SIG-M5 treated with dmso at 0.1 percent for 504 hours (cell line): ENCODE results near the gene MRGPRX2.

Experiments
- DNase-seq: peaks from one replicate; lab custom pipeline; 2025; ENCODE audit not compliant: unreplicated experiment; lab: John Stamatoyannopoulos, UW

MRGPRX2 gene

GRCh38 chr11:19060629-19061028 lies at the start of gene MRGPRX2:
Gene MRGPRX2 (minus strand): TSS chr11:19060717. CDS start chr11:19056402, 4,315 bp downstream.
- DNase-seq: no peak

- DNase-seq: no peak
Observed at GRCh38 chr11:19110295-19110694, 49.8 kb upstream of the MRGPRX2 start.

DNA sequence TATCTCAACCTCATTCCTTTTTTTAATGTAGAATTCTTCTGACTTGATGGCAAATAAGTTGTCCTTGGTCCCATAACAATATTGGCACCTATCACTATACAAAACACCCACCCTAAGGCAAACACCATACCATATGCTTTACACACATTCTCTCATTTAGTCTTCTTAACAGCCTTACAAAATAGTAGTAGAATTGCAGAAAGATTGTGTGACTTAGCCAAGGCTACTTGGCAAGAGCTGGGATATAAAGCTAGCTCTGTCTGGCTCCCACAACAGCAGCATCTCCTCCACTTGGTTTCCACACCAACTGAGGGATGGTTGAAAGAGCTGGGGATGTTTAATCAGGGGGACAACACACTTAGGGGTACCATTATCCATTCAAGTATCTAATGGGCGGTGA lies 46.6 kb upstream of the MRGPRX2 start:
- DNase-seq: no peak

- DNase-seq: no peak
Observed at GRCh38 chr11:19105011-19105410, 44.5 kb upstream of the MRGPRX2 start.

GRCh38 chr11:19102521-19102900 lies 42.0 kb upstream of the MRGPRX2 start:
- DNase-seq: no peak

DNA sequence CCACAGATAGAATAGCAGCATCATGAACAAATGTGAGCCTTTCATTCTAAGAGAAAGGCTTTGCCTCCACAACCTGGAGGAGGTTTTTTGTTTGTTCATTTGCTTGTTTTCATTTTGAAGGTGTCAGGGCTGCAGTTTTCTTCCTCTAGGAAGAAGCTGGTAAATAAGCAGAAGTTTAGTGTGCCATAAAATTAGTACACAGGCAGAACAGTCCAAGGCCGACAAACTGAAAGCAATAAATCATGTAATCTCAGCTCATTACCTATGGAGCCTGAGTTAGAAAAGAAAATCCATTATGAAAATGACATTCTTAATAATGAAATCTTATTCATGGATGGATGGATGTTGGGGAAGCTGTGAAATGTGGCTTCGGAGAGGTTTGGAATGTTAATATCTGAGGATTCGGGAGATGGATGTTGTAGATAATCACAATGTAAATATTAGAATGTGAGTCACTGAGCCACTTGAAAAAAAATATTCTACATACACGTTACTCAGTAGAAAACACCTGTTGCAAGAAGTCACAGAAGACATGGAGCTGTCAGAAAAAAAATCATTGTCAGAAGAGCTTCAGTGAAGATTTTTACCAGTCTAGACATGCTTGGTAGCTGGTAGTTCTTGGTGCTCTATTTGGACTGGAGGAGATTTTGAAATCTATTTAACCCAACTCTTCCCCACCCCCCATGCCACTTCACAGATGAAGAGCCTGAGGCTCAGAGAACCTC lies 41.4 kb upstream of the MRGPRX2 start:
- no peak for DNase-seq

DNA sequence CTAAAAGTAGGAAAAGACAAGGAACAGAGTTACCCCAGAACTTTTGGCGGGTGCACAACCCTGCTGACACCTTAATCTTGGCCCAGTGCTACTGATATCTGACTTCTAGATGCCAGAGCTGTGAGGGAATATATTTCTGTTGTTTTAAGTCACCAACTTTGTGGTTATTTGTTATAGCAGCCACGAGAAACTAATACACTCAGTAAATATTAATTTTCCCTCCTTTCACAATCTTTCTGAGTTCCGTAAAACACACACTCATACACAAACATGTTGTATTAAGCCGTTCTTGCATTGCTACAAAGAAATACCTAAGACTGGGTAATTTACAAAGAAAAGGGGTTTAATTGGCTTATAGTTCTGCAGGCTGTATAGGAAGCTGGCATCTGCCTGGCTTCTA lies 40.4 kb upstream of the MRGPRX2 start:
- no peak for DNase-seq

DNA sequence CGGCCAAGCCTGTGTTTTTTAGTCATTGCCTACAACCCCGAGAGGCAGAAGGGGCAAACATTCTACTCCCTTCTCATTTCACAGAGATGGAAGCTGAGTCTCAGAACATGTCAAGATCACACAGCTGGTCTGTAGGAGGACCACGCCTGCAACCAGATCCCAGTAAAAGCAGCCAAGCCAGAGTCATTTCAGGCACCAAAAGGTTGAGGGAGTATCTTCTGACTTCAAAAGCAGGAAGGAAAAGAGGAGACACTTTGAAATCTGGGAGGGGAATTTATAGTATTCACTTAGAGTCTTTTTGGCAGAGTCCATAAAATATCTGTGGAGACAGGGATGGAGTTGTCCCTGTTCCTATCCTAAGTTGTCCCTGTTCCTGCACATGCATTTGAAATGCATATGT lies 38.6 kb upstream of the MRGPRX2 start:
- DNase-seq: no peak

GRCh38 chr11:19094859-19095258 lies 34.3 kb upstream of the MRGPRX2 start:
- DNase-seq: no peak

DNA sequence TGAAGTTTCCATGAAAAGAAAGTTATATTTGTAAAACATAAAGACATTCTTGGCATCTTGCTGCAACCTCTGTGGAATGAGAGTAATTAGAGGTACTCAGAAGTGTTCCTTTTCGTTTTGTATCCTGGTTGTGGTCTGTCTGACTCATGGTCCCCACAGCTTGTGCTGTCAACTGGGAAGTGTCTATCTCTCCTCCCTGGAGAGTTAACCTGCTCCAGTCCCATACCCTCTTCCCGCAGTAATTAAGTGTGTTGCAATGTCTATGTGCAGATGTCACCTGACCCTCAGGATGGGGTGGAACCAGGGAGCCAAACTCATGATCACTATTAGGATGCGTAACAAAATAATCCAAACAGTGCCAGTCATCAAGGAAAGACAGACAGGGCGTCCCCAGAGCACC lies 33.5 kb upstream of the MRGPRX2 start:
- DNase-seq: no peak

DNA sequence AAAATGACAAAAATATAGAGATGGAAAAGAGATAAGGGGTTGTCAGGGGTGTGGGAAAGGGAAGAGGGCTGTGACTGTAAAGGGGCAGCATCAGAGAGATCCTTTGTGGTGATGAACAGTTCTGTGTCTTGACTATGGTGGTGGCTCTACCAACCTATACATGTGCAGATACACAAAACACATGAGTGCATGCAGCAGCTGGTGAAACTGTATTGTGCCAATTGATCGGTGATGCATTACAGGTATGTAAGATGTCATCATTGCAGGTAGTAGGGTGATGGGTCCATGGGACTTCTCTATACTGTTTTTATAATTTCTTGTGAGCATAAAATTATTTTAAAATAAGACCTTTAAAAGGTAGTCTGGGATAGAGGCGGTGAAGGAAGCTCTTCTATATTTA lies 32.3 kb upstream of the MRGPRX2 start:
- DNase-seq: no peak

- no peak for DNase-seq
Observed at GRCh38 chr11:19092342-19092741, 31.8 kb upstream of the MRGPRX2 start.

- no peak for DNase-seq
Observed at GRCh38 chr11:19091366-19091765, 30.8 kb upstream of the MRGPRX2 start.

- no peak for DNase-seq
Observed at GRCh38 chr11:19089421-19089820, 28.9 kb upstream of the MRGPRX2 start.

- DNase-seq: no peak
Observed at GRCh38 chr11:19088791-19089190, 28.3 kb upstream of the MRGPRX2 start.

DNA sequence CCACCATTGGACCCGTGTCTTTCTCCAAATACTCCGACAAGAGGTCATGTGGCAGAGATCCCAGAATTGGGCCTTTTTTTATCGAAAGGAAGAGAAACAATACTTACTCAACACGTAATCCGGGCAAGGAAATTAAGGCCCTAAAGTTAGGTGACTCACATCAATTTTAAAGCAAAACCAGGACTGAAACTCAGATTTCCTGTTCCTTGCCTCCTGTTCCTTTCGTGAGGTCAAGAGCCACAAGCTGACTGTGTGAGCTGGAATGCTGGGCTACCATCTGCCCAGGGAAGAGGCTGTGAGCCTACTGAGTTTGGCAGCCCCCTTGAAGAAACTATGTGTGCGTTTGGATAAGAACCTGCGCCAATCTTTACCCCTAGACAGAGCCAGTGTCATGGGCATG lies 27.1 kb upstream of the MRGPRX2 start:
- no peak for DNase-seq

DNA sequence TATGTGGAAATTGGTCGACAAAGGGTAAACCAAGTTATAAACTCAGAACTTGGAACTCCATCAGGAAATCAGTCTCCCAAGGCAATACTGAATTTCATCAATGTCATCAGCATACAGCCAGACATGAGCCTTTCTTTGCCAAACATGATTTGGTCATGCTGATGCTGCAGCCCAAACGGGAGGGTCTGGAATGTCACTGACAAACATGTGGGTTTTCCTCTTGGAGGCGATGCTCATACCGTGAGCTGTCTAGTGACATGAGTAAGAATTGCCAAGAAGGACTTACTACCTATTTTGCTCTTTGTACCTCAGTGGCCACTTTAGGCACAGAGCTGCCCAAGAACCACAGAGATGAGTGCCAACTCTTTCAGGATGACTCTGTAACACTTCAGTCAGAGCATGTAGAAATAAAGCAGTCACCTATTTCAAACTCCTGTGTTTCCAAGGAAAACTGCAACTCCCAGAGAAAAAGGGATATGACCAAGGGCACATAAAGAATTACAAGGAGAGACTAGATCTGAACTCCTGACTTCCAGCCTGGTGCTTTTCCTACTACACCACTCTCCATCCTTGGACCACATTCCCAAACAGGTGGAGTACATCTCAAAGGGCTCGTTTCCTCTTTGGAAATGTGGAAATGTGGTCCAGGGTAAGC lies 24.3 kb upstream of the MRGPRX2 start:
- DNase-seq: no peak

GRCh38 chr11:19083166-19083565 lies 22.6 kb upstream of the MRGPRX2 start:
- no peak for DNase-seq

GRCh38 chr11:19080579-19080993 lies 20.1 kb upstream of the MRGPRX2 start:
- no peak for DNase-seq

GRCh38 chr11:19079643-19080440 lies 19.3 kb upstream of the MRGPRX2 start:
- DNase-seq: peak; percentile 6

DNA sequence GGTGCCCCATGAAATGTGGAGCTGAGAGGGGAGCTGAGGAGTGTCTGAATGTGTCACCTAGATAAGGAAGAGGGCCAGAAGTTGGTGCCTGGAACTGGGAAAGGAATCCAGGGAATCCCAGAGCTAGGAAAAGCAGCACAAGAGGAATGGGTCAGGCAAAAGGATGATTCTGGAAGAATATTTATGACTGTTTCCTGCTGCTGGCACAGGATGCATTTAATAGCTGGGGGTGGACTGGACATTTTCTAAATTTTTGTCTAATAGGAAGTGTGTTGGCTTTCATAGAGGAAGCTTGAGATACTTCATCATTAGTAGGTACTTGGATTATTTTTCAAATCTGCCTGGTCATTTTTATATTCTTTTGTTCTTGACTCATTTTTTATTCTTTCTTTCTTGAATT lies 17.4 kb upstream of the MRGPRX2 start:
- no peak for DNase-seq
